ENCODE results near the gene UXS1. TPM values are rescaled to one million over a fixed set of nuclear protein-coding genes. Genes with fewer than 3 reads are reported as not detected.

UXS1 gene
- total and polyA plus RNA-seq, 2 experiments from 2014 or later, result 35.8 to 57.5 TPM

DNA sequence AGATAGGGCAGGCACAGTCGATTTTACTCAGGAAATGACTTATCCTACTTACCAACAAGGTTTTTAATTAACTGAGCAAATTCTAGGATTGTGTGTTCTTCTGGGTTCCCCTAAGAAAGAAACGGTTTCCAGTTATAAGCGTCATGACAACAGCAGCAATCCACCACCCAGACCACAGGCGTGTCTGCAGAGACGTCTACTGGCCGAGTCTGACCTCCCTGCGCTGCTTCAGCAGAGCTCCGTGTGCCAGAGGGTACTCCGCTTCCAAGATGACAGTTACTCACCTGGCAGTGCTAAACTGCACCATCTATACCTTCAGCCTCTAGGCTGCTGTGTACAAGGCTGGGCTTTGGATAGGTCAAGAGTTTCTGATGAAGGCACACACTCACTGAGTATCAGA, 95.4 kb downstream of the UXS1 start:
- H3K4me2 ChIP-seq (ENCODE audit: unreplicated experiment), result no peak overlapping the region
- no peaks in the 10 kb centered on the region for H3K9me3 ChIP-seq (ENCODE audit: low read depth)
- WGBS, 2 experiments (ENCODE audit: low coverage in 1 of 2, low lambda C conversion rate in 2 of 2, missing lambda C conversion rate in 2 of 2), result 70 to 72% methylated on average over 9 of the region's 9 CpGs
- H3K79me2 ChIP-seq (ENCODE audit: insufficient read depth), result no peaks in the 10 kb centered on the region
- no peaks in the 10 kb centered on the region for H3F3A ChIP-seq (ENCODE audit: insufficient read depth)
- H3K27ac ChIP-seq, result no peak overlapping the region
- H4K20me1 ChIP-seq (ENCODE audit: insufficient read depth), result no peaks in the 10 kb centered on the region
- no peaks in the 10 kb centered on the region for H3K27me3 ChIP-seq (replicated peaks; ENCODE audit: insufficient read depth)
- H2AFZ ChIP-seq, result no peak overlapping the region
- no peak for TF ChIP-seq EZH2phosphoT487 (IDR thresholded peaks at IDR 0.05; ENCODE audit: insufficient read depth, low read depth)
- TF ChIP-seq EZH2 (IDR thresholded peaks at IDR 0.05; ENCODE audit: insufficient read depth, poor library complexity, severe bottlenecking), result no peak
- H3K4me3 ChIP-seq, result no peak overlapping the region
- no peak overlapping the region for H3K9ac ChIP-seq
- no peaks in the 10 kb centered on the region for H3K36me3 ChIP-seq (ENCODE audit: low read depth)
- H3K4me1 ChIP-seq (ENCODE audit: insufficient read depth), result no peaks in the 10 kb centered on the region
- DNase-seq, result no peak
- in situ Hi-C loops (cut with MboI), result no loop called here
- no peaks in the 10 kb centered on the region for H3K9me2 ChIP-seq (ENCODE audit: insufficient read depth)

DNA sequence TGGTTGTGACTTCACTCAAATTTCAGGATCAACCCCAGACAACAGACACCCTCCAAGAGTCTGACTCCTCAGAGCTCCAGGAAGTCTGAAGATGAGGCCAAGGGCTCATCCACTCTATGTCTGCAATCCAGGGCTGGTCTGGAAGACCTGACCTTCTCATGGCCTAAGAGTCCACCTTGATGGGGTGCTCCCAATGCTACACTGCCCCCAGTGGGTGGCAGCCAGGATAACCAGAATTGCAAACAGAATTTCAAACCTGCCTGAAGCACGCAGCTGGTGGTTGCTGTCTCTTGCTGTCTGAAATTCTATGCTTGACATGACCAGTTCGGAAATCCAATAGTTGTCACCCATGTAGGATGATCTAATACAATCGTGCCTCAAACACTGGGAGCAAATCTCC, 96.0 kb downstream of the UXS1 start:
- in situ Hi-C loops (cut with MboI), result no loop called here

GRCh38 chr2:106097038-106098000, 96.8 kb downstream of the UXS1 start:
- no peaks in the 10 kb centered on the region for H3F3A ChIP-seq (ENCODE audit: insufficient read depth)
- no peaks in the 10 kb centered on the region for H3K27me3 ChIP-seq (replicated peaks; ENCODE audit: insufficient read depth)
- WGBS, 2 experiments (ENCODE audit: low coverage in 1 of 2, low lambda C conversion rate in 2 of 2, missing lambda C conversion rate in 2 of 2), result 92 to 93% methylated on average over 26 of the region's 26 CpGs
- H3K9me3 ChIP-seq (ENCODE audit: low read depth), result no peaks in the 10 kb centered on the region
- no peaks in the 10 kb centered on the region for H3K36me3 ChIP-seq (ENCODE audit: low read depth)
- H3K4me2 ChIP-seq (ENCODE audit: unreplicated experiment), result no peak overlapping the region
- no peak overlapping the region for H3K27ac ChIP-seq
- H3K9ac ChIP-seq, result no peak overlapping the region
- no peaks in the 10 kb centered on the region for H3K4me1 ChIP-seq (ENCODE audit: insufficient read depth)
- H4K20me1 ChIP-seq (ENCODE audit: insufficient read depth), result no peaks in the 10 kb centered on the region
- no peaks in the 10 kb centered on the region for H3K79me2 ChIP-seq (ENCODE audit: insufficient read depth)
- no peak for DNase-seq
- no peak overlapping the region for H2AFZ ChIP-seq
- in situ Hi-C loops (cut with MboI), result no loop called here
- no peak overlapping the region for H3K4me3 ChIP-seq
- TF ChIP-seq EZH2phosphoT487 (IDR thresholded peaks at IDR 0.05; ENCODE audit: insufficient read depth, low read depth) (no peak), EZH2 (IDR thresholded peaks at IDR 0.05; ENCODE audit: insufficient read depth, poor library complexity, severe bottlenecking) (no peak)
- H3K9me2 ChIP-seq (ENCODE audit: insufficient read depth), result no peaks in the 10 kb centered on the region

More for the DNA sequence above, 96.0 kb downstream of the UXS1 start:
- 60 to 65% methylated on average over 3 of the region's 3 CpGs for WGBS, 2 experiments (ENCODE audit: low coverage in 1 of 2, low lambda C conversion rate in 2 of 2, missing lambda C conversion rate in 2 of 2)
- no peak overlapping the region for H2AFZ ChIP-seq
- no peak for TF ChIP-seq EZH2phosphoT487 (IDR thresholded peaks at IDR 0.05; ENCODE audit: insufficient read depth, low read depth)
- no peak for TF ChIP-seq EZH2 (IDR thresholded peaks at IDR 0.05; ENCODE audit: insufficient read depth, poor library complexity, severe bottlenecking)
- H3K9me3 ChIP-seq (ENCODE audit: low read depth), result no peaks in the 10 kb centered on the region
- H3K36me3 ChIP-seq (ENCODE audit: low read depth), result no peaks in the 10 kb centered on the region
- no peaks in the 10 kb centered on the region for H4K20me1 ChIP-seq (ENCODE audit: insufficient read depth)
- no peaks in the 10 kb centered on the region for H3K79me2 ChIP-seq (ENCODE audit: insufficient read depth)
- no peak overlapping the region for H3K4me3 ChIP-seq
- no peak overlapping the region for H3K27ac ChIP-seq
- H3K9me2 ChIP-seq (ENCODE audit: insufficient read depth), result no peaks in the 10 kb centered on the region
- no peak overlapping the region for H3K4me2 ChIP-seq (ENCODE audit: unreplicated experiment)
- H3F3A ChIP-seq (ENCODE audit: insufficient read depth), result no peaks in the 10 kb centered on the region
- H3K4me1 ChIP-seq (ENCODE audit: insufficient read depth), result no peaks in the 10 kb centered on the region
- H3K9ac ChIP-seq, result no peak overlapping the region
- H3K27me3 ChIP-seq (replicated peaks; ENCODE audit: insufficient read depth), result no peaks in the 10 kb centered on the region
- DNase-seq, result peak; percentile 3

- H3K9ac ChIP-seq, result no peak overlapping the region
- DNase-seq, result no peak
- no peaks in the 10 kb centered on the region for H3F3A ChIP-seq (ENCODE audit: insufficient read depth)
- TF ChIP-seq EZH2 (IDR thresholded peaks at IDR 0.05; ENCODE audit: insufficient read depth, poor library complexity, severe bottlenecking) (no peak), EZH2phosphoT487 (IDR thresholded peaks at IDR 0.05; ENCODE audit: insufficient read depth, low read depth) (no peak)
- WGBS, 2 experiments (ENCODE audit: low coverage in 1 of 2, low lambda C conversion rate in 2 of 2, missing lambda C conversion rate in 2 of 2), result 81 to 83% methylated on average over 10 to 12 of the region's 12 CpGs
- no peaks in the 10 kb centered on the region for H3K9me2 ChIP-seq (ENCODE audit: insufficient read depth)
- no peak overlapping the region for H3K4me2 ChIP-seq (ENCODE audit: unreplicated experiment)
- H2AFZ ChIP-seq, result no peak overlapping the region
- H3K9me3 ChIP-seq (ENCODE audit: low read depth), result no peaks in the 10 kb centered on the region
- no peaks in the 10 kb centered on the region for H3K79me2 ChIP-seq (ENCODE audit: insufficient read depth)
- H3K27me3 ChIP-seq (replicated peaks; ENCODE audit: insufficient read depth), result no peaks in the 10 kb centered on the region
- no peaks in the 10 kb centered on the region for H4K20me1 ChIP-seq (ENCODE audit: insufficient read depth)
- no peak overlapping the region for H3K27ac ChIP-seq
- H3K4me1 ChIP-seq (ENCODE audit: insufficient read depth), result no peaks in the 10 kb centered on the region
- no peaks in the 10 kb centered on the region for H3K36me3 ChIP-seq (ENCODE audit: low read depth)
- in situ Hi-C loops (cut with MboI), result no loop called here
- H3K4me3 ChIP-seq, result no peak overlapping the region
Observed at GRCh38 chr2:106096299-106097037, 97.6 kb downstream of the UXS1 start.

Measured in GM23248 (cell line).